BJ (cell line): ENCODE data around the gene INHBC. TPM values are rescaled to one million over a fixed set of nuclear protein-coding genes. Genes with fewer than 3 reads are reported as not detected.
"Not testable (repeated sequence)": the region's sequence is repeated elsewhere in the genome, so short reads cannot be mapped to it uniquely, and the experiment has no call there.

Experiments
- CTCF ChIA-PET: fragments of 350-600 bp; formaldehyde crosslinking; extraction: SDS; loops from one replicate; lab custom pipeline; 2021; ENCODE audit warnings: antibody characterized with exemption, inconsistent platforms; lab: Yijun Ruan, JAX
- POLR2A ChIA-PET: fragments of 300-600 bp; sonication (Branson Sonifier 250); formaldehyde crosslinking; extraction: SDS; loops from one replicate; lab custom pipeline; 2021; ENCODE audit warnings: antibody characterized with exemption; lab: Charles Lee
- DNase-seq: peaks from one replicate; pipeline ENCODE4 v3.0.0-alpha.2; 2011; ENCODE audit warnings: low read depth
- H3K27me3 ChIP-seq: 2 replicates; pipeline ENCODE4 v1.6.0; 2011; ENCODE audit warnings: low read length; ENCODE audit not compliant: control insufficient read depth, insufficient read depth
- H3K36me3 ChIP-seq: 2 replicates; pipeline ENCODE4 v1.5.1; 2011; ENCODE audit warnings: low read length; ENCODE audit not compliant: control insufficient read depth, insufficient read depth
- H3K4me3 ChIP-seq: 2 replicates; pipeline ENCODE4 v1.5.1; 2011; ENCODE audit warnings: low read depth, mild to moderate bottlenecking, control low read depth, low read length
- CTCF ChIP-seq: IDR thresholded peaks from 2 replicates; pipeline ENCODE4 v1.5.1; 2011; ENCODE audit warnings: low read depth, mild to moderate bottlenecking, control low read depth, inconsistent platforms, low read length, moderate library complexity; ENCODE audit not compliant: insufficient read depth
- polyA plus RNA-seq: library from polyadenylated mRNA; depleted of rRNA; stranded (reverse); fragments of >200 nt; gene quantifications from 2 replicates; pipeline ENCODE4 v1.2.3, GENCODE V29; 2011

INHBC gene
- polyA plus RNA-seq, 1 experiment: 0.09 TPM

- H3K27me3 ChIP-seq: no peaks in the 10 kb centered on the region
- H3K36me3 ChIP-seq: peaks cover 3% of the 10 kb centered on the region
- POLR2A ChIA-PET: no interaction called here
- no peak for TF ChIP-seq CTCF
- CTCF ChIA-PET: interaction anchor here (1.0 to 1.7 kb wide), 2 partner anchors 9 to 34 kb away, joined by 3 to 5 read pairs; no protein-coding TSS in a partner anchor
- H3K4me3 ChIP-seq: no peak overlapping the region
- DNase-seq: no peak
Observed at GRCh38 chr12:57418255-57418654, 16.3 kb upstream of the INHBC start.

- ChIA-PET POLR2A (interaction anchor here (0.6 kb wide), 1 partner anchor 11 kb away, joined by 3 read pairs; no protein-coding TSS in a partner anchor), CTCF (interaction anchor here (0.9 to 1.7 kb wide), 2 partner anchors 33 to 37 kb away, joined by 3 to 5 read pairs; no protein-coding TSS in a partner anchor)
- H3K27me3 ChIP-seq: no peaks in the 10 kb centered on the region
- TF ChIP-seq CTCF: no peak
- H3K4me3 ChIP-seq: no peak overlapping the region
- no peak for DNase-seq
- peaks cover 3% of the 10 kb centered on the region for H3K36me3 ChIP-seq
Observed at GRCh38 chr12:57419495-57419894, 15.1 kb upstream of the INHBC start.

- DNase-seq: no peak
- no peaks in the 10 kb centered on the region for H3K27me3 ChIP-seq
- ChIA-PET POLR2A (no interaction called here), CTCF (interaction anchor here (1.4 kb wide), 2 partner anchors 10 to 32 kb away, joined by 3 to 4 read pairs; no protein-coding TSS in a partner anchor)
- TF ChIP-seq CTCF: no peak
- peaks cover 3% of the 10 kb centered on the region for H3K36me3 ChIP-seq
- H3K4me3 ChIP-seq: no peak overlapping the region
Observed at GRCh38 chr12:57420482-57420881, 14.1 kb upstream of the INHBC start.

GRCh38 chr12:57426948-57427347 lies 7.6 kb upstream of the INHBC start:
- not testable (repeated sequence) for H3K36me3 ChIP-seq, DNase-seq
- CTCF ChIA-PET: interaction anchor here (0.7 kb wide), 1 partner anchor 9 kb away, joined by 3 read pairs; no protein-coding TSS in a partner anchor

GRCh38 chr12:57428965-57429364 lies 5.6 kb upstream of the INHBC start:
- H3K4me3 ChIP-seq: no peak overlapping the region
- POLR2A ChIA-PET: no interaction called here
- TF ChIP-seq CTCF: no peak
- no peak for DNase-seq
- CTCF ChIA-PET: interaction anchor here (2.1 kb wide), 1 partner anchor 24 kb away, joined by 19 read pairs; no protein-coding TSS in a partner anchor
- no peaks in the 10 kb centered on the region for H3K27me3 ChIP-seq
- no peaks in the 10 kb centered on the region; the same call in 1 of the 2 replicates for H3K36me3 ChIP-seq

More at GRCh38 chr12:57426948-57427347, 7.6 kb upstream of the INHBC start:
- H3K27me3 ChIP-seq, H3K4me3 ChIP-seq, POLR2A ChIA-PET: not testable (repeated sequence)
